H1 (cell line): ENCODE results near the gene RNASET2. TPM values are rescaled to one million over a fixed set of nuclear protein-coding genes. Genes with fewer than 3 reads are reported as not detected.

Experiments used
- CTCF ChIA-PET: fragments of 300-600 bp; sonication (Branson Sonifier 250); formaldehyde crosslinking; loops from one replicate; lab custom pipeline; 2021; ENCODE audit not compliant: partially characterized antibody; lab: Charles Lee
- POLR2A ChIA-PET: fragments of 300-600 bp; sonication (Branson Sonifier 250); formaldehyde crosslinking; loops from one replicate; lab custom pipeline; 2021; ENCODE audit warnings: inconsistent platforms; ENCODE audit not compliant: partially characterized antibody; lab: Charles Lee
- DNase-seq, 2 experiments: peaks; one replicate each; pipeline versions ENCODE4 v3.0.0 to v3.0.0-alpha.2; 2010 to 2022; ENCODE audit warnings: low spot score in 2 of 2, low read depth in 1 of 2, mixed read lengths in 1 of 2
- FAIRE-seq: peaks from 2 replicates; lab custom pipeline; 2011; peaks lifted over from hg19 to GRCh38; lab: Jason Lieb, UNC
- H2AFZ ChIP-seq: 2 replicates; pipeline ENCODE4 v1.8.1; 2012; ENCODE audit warnings: low read length, inconsistent platforms
- H2AK5ac ChIP-seq: 2 replicates; pipeline ENCODE4 v1.6.1; 2013; ENCODE audit warnings: low read depth, low read length
- H2BK120ac ChIP-seq: replicated peaks from 2 replicates; pipeline ENCODE3; 2013; ENCODE audit warnings: low read depth, low read length, inconsistent platforms
- H2BK12ac ChIP-seq: 2 replicates; pipeline ENCODE4 v1.6.1; 2013; ENCODE audit warnings: low read depth, low read length
- H2BK15ac ChIP-seq: 2 replicates; pipeline ENCODE4 v1.6.1; 2013; ENCODE audit warnings: low read length
- H2BK20ac ChIP-seq: 2 replicates; pipeline ENCODE4 v1.6.1; 2013; ENCODE audit warnings: low read length
- H2BK5ac ChIP-seq: 2 replicates; pipeline ENCODE4 v1.6.1; 2013; ENCODE audit warnings: low read depth, low read length
- H3K14ac ChIP-seq: 2 replicates; pipeline ENCODE4 v1.6.1; 2013; ENCODE audit warnings: inconsistent platforms; ENCODE audit not compliant: insufficient read length
- H3K18ac ChIP-seq: 2 replicates; pipeline ENCODE4 v1.6.1; 2013; ENCODE audit warnings: low read length; ENCODE audit errors: extremely low read depth
- H3K23ac ChIP-seq: 2 replicates; pipeline ENCODE4 v1.6.1; 2013; ENCODE audit warnings: inconsistent platforms; ENCODE audit not compliant: insufficient read length
- H3K23me2 ChIP-seq: 2 replicates; pipeline ENCODE4 v1.6.1; 2013; ENCODE audit warnings: low read depth, low read length
- H3K27ac ChIP-seq: 2 replicates; pipeline ENCODE4 v1.6.1; 2011; ENCODE audit warnings: low read depth, low read length, inconsistent platforms
- H3K27me3 ChIP-seq, 4 experiments: replicated peaks in 1 of 4; 1 replicate in 1 of 4; 2 replicates in 3 of 4; pipeline versions ENCODE4 v1.6.1 to v1.8.1; 2011 to 2013; ENCODE audit warnings: low read length in 3 of 4, mild to moderate bottlenecking in 3 of 4, inconsistent platforms in 2 of 4, mixed read lengths in 2 of 4, moderate library complexity in 1 of 4; ENCODE audit not compliant: control insufficient read depth in 3 of 4, insufficient read depth in 3 of 4; ENCODE audit errors: extremely low read depth in 1 of 4
- H3K36me3 ChIP-seq, 4 experiments: 2 replicates each; pipeline versions ENCODE4 v1.6.1 to v1.8.1; 2011 to 2013; ENCODE audit warnings: mild to moderate bottlenecking in 4 of 4, low read length in 3 of 4, moderate library complexity in 2 of 4, control low read depth in 1 of 4, inconsistent platforms in 1 of 4; ENCODE audit not compliant: insufficient read depth in 4 of 4, control insufficient read depth in 2 of 4
- H3K4ac ChIP-seq: replicated peaks from 2 replicates; pipeline ENCODE3; 2013; ENCODE audit warnings: low read length, low read depth, mixed read lengths, inconsistent platforms; ENCODE audit not compliant: insufficient read length
- H3K4me1 ChIP-seq, 4 experiments: replicated peaks in 1 of 4; 1 replicate in 1 of 4; 2 replicates in 3 of 4; pipeline versions ENCODE4 v1.6.1 to v1.8.1; 2011 to 2013; ENCODE audit warnings: low read length in 3 of 4, inconsistent platforms in 2 of 4, mixed read lengths in 1 of 4; ENCODE audit not compliant: insufficient read depth in 4 of 4, control insufficient read depth in 3 of 4
- H3K4me2 ChIP-seq, 2 experiments: 2 replicates each; pipeline versions ENCODE4 v1.6.1 to v1.8.1; 2011 to 2013; ENCODE audit warnings: low read depth in 2 of 2, low read length in 2 of 2, control low read depth in 1 of 2, inconsistent platforms in 1 of 2, mild to moderate bottlenecking in 1 of 2; ENCODE audit not compliant: insufficient read depth in 1 of 2
- H3K4me3 ChIP-seq, 4 experiments: fragments of 200-600, 300-600 bp in 1 of 4; sonication (generic), shearing (Covaris generic), sonication (Bioruptor Twin) in 1 of 4; 2 replicates each; pipeline versions ENCODE4 v1.5.1 to v1.8.1; 2011 to 2016; ENCODE audit warnings: low read length in 4 of 4, low read depth in 3 of 4, control low read depth in 2 of 4, inconsistent platforms in 2 of 4, mild to moderate bottlenecking in 2 of 4, mixed read lengths in 1 of 4, moderate library complexity in 1 of 4; ENCODE audit not compliant: insufficient read depth in 2 of 4; ENCODE audit errors: extremely low read depth in 1 of 4
- H3K56ac ChIP-seq: replicated peaks from 2 replicates; pipeline ENCODE3; 2013; ENCODE audit warnings: low read depth, mild to moderate bottlenecking, mixed read lengths, low read length, inconsistent platforms; ENCODE audit not compliant: insufficient read length
- H3K79me1 ChIP-seq: 2 replicates; pipeline ENCODE4 v1.6.1; 2013; ENCODE audit warnings: low read depth, low read length, control low read depth
- H3K79me2 ChIP-seq, 2 experiments: 2 replicates each; pipeline versions ENCODE4 v1.6.1 to v1.8.1; 2012 to 2013; ENCODE audit warnings: low read length in 2 of 2, mild to moderate bottlenecking in 2 of 2, inconsistent platforms in 1 of 2; ENCODE audit not compliant: insufficient read depth in 2 of 2, control insufficient read depth in 1 of 2
- H3K9ac ChIP-seq, 4 experiments: replicated peaks in 1 of 4; 1 replicate in 1 of 4; 2 replicates in 3 of 4; pipeline versions ENCODE4 v1.6.1 to v1.8.1; 2011 to 2013; ENCODE audit warnings: low read depth in 3 of 4, low read length in 3 of 4, control low read depth in 2 of 4, mild to moderate bottlenecking in 2 of 4, moderate library complexity in 2 of 4, inconsistent platforms in 1 of 4; ENCODE audit errors: extremely low read depth in 1 of 4
- H3K9me3 ChIP-seq, 2 experiments: 2 replicates each; pipeline versions ENCODE4 v1.6.1 to v1.8.1; 2012 to 2013; ENCODE audit warnings: mild to moderate bottlenecking in 2 of 2, moderate library complexity in 2 of 2, control low read depth in 1 of 2, inconsistent platforms in 1 of 2, low read depth in 1 of 2, low read length in 1 of 2, mixed read lengths in 1 of 2; ENCODE audit not compliant: insufficient read depth in 2 of 2
- H4K20me1 ChIP-seq, 2 experiments: replicated peaks in 1 of 2; 2 replicates each; pipeline versions ENCODE3 to v1.8.1; 2011 to 2013; ENCODE audit warnings: inconsistent platforms in 2 of 2, low read length in 2 of 2, mild to moderate bottlenecking in 1 of 2; ENCODE audit not compliant: insufficient read depth in 2 of 2, control insufficient read depth in 1 of 2
- H4K5ac ChIP-seq: 2 replicates; pipeline ENCODE4 v1.6.1; 2013; ENCODE audit warnings: low read length, low read depth, mixed read lengths, inconsistent platforms; ENCODE audit not compliant: insufficient read length
- H4K8ac ChIP-seq: 2 replicates; pipeline ENCODE4 v1.8.0; 2013; ENCODE audit warnings: mild to moderate bottlenecking, moderate library complexity, low read length, inconsistent platforms; ENCODE audit not compliant: insufficient read depth; ENCODE audit errors: extremely low read depth
- H4K91ac ChIP-seq: replicated peaks from 2 replicates; pipeline ENCODE3; 2013; ENCODE audit warnings: low read length, mixed read lengths, inconsistent platforms; ENCODE audit not compliant: insufficient read length
- JUN ChIP-seq: IDR thresholded peaks from 2 replicates; pipeline ENCODE4 v1.6.1; 2011; ENCODE audit warnings: low read depth, mild to moderate bottlenecking, improper control_type of control experiment, low read length
- KDM4A ChIP-seq: IDR thresholded peaks from one replicate; pipeline ENCODE4 v1.7.1; 2012; ENCODE audit warnings: low read depth, mild to moderate bottlenecking, moderate library complexity, low read length, inconsistent platforms; ENCODE audit not compliant: severe bottlenecking
- KDM5A ChIP-seq: fragments of 200-600 bp; IDR thresholded peaks from 2 replicates; pipeline ENCODE4 v1.7.1; 2012; ENCODE audit warnings: mild to moderate bottlenecking, low read length, inconsistent platforms, mixed read lengths
- RXRA ChIP-seq: IDR thresholded peaks from 2 replicates; pipeline ENCODE4 v1.6.1; 2011; ENCODE audit warnings: low read depth, mild to moderate bottlenecking, low read length, moderate library complexity; ENCODE audit not compliant: insufficient read depth
- SIN3A ChIP-seq, 2 experiments: IDR thresholded peaks in 1 of 2; conservative IDR thresholded peaks in 1 of 2; 2 replicates each; pipeline ENCODE4 v1.6.1; 2011 to 2012; ENCODE audit warnings: low read length in 2 of 2, improper control_type of control experiment in 1 of 2, low read depth in 1 of 2, mild to moderate bottlenecking in 1 of 2
- SP1 ChIP-seq: IDR thresholded peaks from 2 replicates; pipeline ENCODE4 v1.6.1; 2011; ENCODE audit warnings: low read depth, low read length
- SUZ12 ChIP-seq: fragments of 200-600 bp; sonication (generic); IDR thresholded peaks from 2 replicates; pipeline ENCODE4 v1.6.1; 2012; ENCODE audit warnings: mild to moderate bottlenecking, inconsistent platforms, low read length, moderate library complexity, mixed read lengths
- TBP ChIP-seq: IDR thresholded peaks from 2 replicates; pipeline ENCODE4 v1.6.1; 2011; ENCODE audit warnings: low read depth, low read length, improper control_type of control experiment
- TCF12 ChIP-seq: IDR thresholded peaks from 2 replicates; pipeline ENCODE4 v1.6.1; 2011; ENCODE audit warnings: low read depth, mild to moderate bottlenecking, low read length
- WGBS, 2 experiments: shearing (Covaris generic) in 1 of 2; methylation state at CpG; one replicate each; pipeline versions ENCODE4 v1.1.6 to v1.1.7; 2013 to 2015; ENCODE audit warnings: low lambda C conversion rate in 2 of 2, mixed read lengths in 2 of 2, inconsistent platforms in 1 of 2, low coverage in 1 of 2, missing lambda C conversion rate in 1 of 2; ENCODE audit not compliant: insufficient replicate concordance in 2 of 2, insufficient coverage in 1 of 2, insufficient read length in 1 of 2; ENCODE audit errors: extremely low coverage in 1 of 2, missing lambda C conversion rate in 1 of 2; 5-methylcytosine and 5-hydroxymethylcytosine counted together
- polyA plus RNA-seq, 7 experiments: library from polyadenylated mRNA; depleted of rRNA in 3 of 7; stranded (reverse) in 5 of 7; unstranded in 2 of 7; fragments of >200 nt in 5 of 7; fragments of 200-250 nt in 2 of 7; gene quantifications; 1 replicate in 5 of 7; 2 replicates in 1 of 7; 4 replicates in 1 of 7; pipeline versions ENCODE4 v1.2.1 to v1.2.3, GENCODE V29; 2011 to 2013; ENCODE audit warnings: missing spikeins in 2 of 7, mixed read lengths in 2 of 7
- total RNA-seq: library from RNA; stranded (reverse); fragmentation: NEBNext Ultra II Directional; extraction: Animal tissue kit (Norgen Biotek cat#: 25700); gene quantifications from 2 replicates; pipeline ENCODE4 v1.2.1, GENCODE V29; 2021
- TF ChIP-seq, protein P1 (sequence below): IDR thresholded peaks from 2 replicates; pipeline ENCODE4 v1.6.1; 2012; ENCODE audit warnings: inconsistent platforms

The RNASET2 gene
- total and polyA plus RNA-seq, 2 of the 8 experiments (the other 6 are each of a cell fraction or from before 2014, with no cell fraction given) = 15.7 to 22.9 TPM

DNA sequence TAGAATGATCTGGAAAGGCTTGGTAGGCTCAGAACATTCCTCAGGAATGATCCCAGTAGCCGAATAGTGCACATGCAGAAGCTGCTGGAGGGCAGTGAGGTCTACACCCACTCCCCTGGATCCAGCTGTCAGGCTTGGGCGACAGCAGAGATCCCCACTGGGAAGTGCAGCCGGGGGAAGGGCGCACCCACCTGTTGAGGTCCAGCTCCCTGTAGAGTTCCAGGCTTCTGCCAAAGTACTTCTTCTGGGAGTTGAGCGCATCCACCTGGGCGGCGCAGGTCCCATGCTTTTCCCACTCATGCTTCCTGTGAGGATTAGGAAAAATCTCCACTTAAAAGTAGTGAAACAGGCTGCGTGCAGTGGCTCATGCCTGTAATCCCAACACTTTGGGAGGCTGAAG lies 17.6 kb downstream of the RNASET2 start:
- no peak overlapping the region for H2BK5ac ChIP-seq
- H3K4me2 ChIP-seq = no peak overlapping the region
- no peak overlapping the region for H3K23ac ChIP-seq
- no peak overlapping the region for H2BK12ac ChIP-seq
- no peaks in the 10 kb centered on the region for H3K9me3 ChIP-seq
- peaks cover 0 to 10% (median 0%) of the 10 kb centered on the region in 4 experiments; a peak in 3 of 8 replicates for H3K36me3 ChIP-seq
- no peak overlapping the region for H4K5ac ChIP-seq
- H3K4ac ChIP-seq = no peak overlapping the region
- no peak overlapping the region for H3K56ac ChIP-seq
- DNase-seq (no peak), FAIRE-seq (no peak)
- peaks cover 0 to 3% (median 1%) of the 10 kb centered on the region in 4 experiments; a peak in 2 of 7 replicates for H3K4me1 ChIP-seq
- CTCF ChIA-PET = interaction anchor here (0.7 to 1.2 kb wide), 2 partner anchors 13 to 19 kb away, joined by 3 read pairs; no protein-coding TSS in a partner anchor
- no peak overlapping the region for H2BK15ac ChIP-seq
- no peak overlapping the region for H3K4me3 ChIP-seq
- no peak overlapping the region for H4K91ac ChIP-seq
- no peaks in the 10 kb centered on the region for H3K23me2 ChIP-seq
- H2AFZ ChIP-seq = no peak overlapping the region
- H3K18ac ChIP-seq = no peak overlapping the region
- no peak for TF ChIP-seq JUN
- no peak for TF ChIP-seq RXRA
- TF ChIP-seq KDM4A = no peak
- no peak for TF ChIP-seq SP1
- TF ChIP-seq KDM5A = no peak
- TF ChIP-seq SIN3A (conservative IDR thresholded peaks at IDR 0.05 in 1 of 2, IDR thresholded peaks at IDR 0.05 in 1 of 2; ENCODE audit: low read depth in 1 of 2, low read length in 2 of 2) = no peak
- TF ChIP-seq, protein P1, sequence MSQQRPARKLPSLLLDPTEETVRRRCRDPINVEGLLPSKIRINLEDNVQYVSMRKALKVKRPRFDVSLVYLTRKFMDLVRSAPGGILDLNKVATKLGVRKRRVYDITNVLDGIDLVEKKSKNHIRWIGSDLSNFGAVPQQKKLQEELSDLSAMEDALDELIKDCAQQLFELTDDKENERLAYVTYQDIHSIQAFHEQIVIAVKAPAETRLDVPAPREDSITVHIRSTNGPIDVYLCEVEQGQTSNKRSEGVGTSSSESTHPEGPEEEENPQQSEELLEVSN = no peak
- TF ChIP-seq TBP = no peak
- TF ChIP-seq TCF12 = no peak
- TF ChIP-seq SUZ12 = no peak
- H3K79me2 ChIP-seq = no peaks in the 10 kb centered on the region
- no peaks in the 10 kb centered on the region for H4K20me1 ChIP-seq
- no peak overlapping the region for H3K14ac ChIP-seq
- H2AK5ac ChIP-seq = no peak overlapping the region
- H3K9ac ChIP-seq = no peak overlapping the region
- no peak overlapping the region for H2BK120ac ChIP-seq
- H2BK20ac ChIP-seq = no peak overlapping the region
- H3K79me1 ChIP-seq = no peaks in the 10 kb centered on the region
- POLR2A ChIA-PET = no interaction called here
- H3K27me3 ChIP-seq = no peaks in the 10 kb centered on the region
- no peak overlapping the region for H3K27ac ChIP-seq
- 90% methylated on average over 8 of the region's 8 CpGs; no CpG with 5 or more reads in 1 of the 2 experiments for WGBS, 2 experiments
- H4K8ac ChIP-seq = no peak overlapping the region
